ENCODE measurements around the gene NKX1-2.
A peak's percentile ranks its signal among the peaks of the same experiment; 100 is the strongest.

NKX1-2 gene

GRCh38 chr10:124415210-124415609 lies 34.6 kb downstream of the NKX1-2 start:
- DNase-seq (ENCODE audit: low spot score) = no peak

GRCh38 chr10:124414076-124414475 lies 35.8 kb downstream of the NKX1-2 start:
- DNase-seq (ENCODE audit: low spot score) = no peak

GRCh38 chr10:124409696-124410095 lies 40.1 kb downstream of the NKX1-2 start:
- DNase-seq (ENCODE audit: low spot score) = no peak

- DNase-seq (ENCODE audit: low spot score) = no peak
These were observed 41.5 kb downstream of the NKX1-2 start for GRCh38 chr10:124408357-124408756.

- DNase-seq (ENCODE audit: low spot score) = no peak
These were observed 42.4 kb downstream of the NKX1-2 start for GRCh38 chr10:124407456-124407855.

- DNase-seq (ENCODE audit: low spot score) = peak; percentile 67
These were observed 46.3 kb downstream of the NKX1-2 start for GRCh38 chr10:124403548-124403947.

- DNase-seq (ENCODE audit: low spot score) = no peak
These were observed 47.6 kb downstream of the NKX1-2 start for GRCh38 chr10:124402273-124402672.

GRCh38 chr10:124401633-124402032 lies 48.2 kb downstream of the NKX1-2 start:
- DNase-seq (ENCODE audit: low spot score) = no peak

All from hepatic stellate cell (primary cell).